Measurements from ENCODE around the gene POLQ. TPM values are rescaled to one million over a fixed set of nuclear protein-coding genes. Genes with fewer than 3 reads are reported as not detected.

POLQ gene
- total and polyA plus RNA-seq, 7 experiments from 2014 or later: 0.04 to 26.6 (median 0.24) TPM

DNA sequence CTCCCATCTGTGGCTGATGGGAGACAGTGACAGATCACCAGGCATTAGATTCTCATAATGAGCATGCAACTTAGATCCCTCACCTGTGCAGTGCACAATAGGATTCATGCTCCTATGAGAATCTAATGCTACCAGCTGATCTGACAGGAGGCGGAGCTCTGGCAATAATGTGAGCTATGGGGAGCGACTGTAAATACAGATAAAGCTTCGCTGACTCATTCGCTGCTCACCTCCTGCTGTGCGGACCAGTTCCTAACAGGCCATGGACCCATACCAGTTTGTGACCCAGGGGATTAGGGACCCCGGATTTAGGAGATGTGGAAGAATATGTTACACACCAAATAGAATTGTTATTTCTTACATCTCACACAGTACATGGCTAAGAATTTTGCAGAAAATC, 28.7 kb upstream of the POLQ start:
- no peak overlapping the region for H3K4me3 ChIP-seq (ENCODE audit: low read length)
- intact Hi-C loops (cut with micrococcal nuclease): no loop called here
- Mint-ChIP-seq H3K27ac (no peak overlapping the region), H3K9me3 (no peaks in the 10 kb centered on the region), H3K27me3 (peaks cover 0 to 9% (median 4%) of the 10 kb centered on the region in 5 donors), H3K36me3 (no peaks in the 10 kb centered on the region), H3K4me1 (no peaks in the 10 kb centered on the region), H3K4me3 (no peak overlapping the region)
- H3K4me1 ChIP-seq (ENCODE audit: control insufficient read depth in 2 of 2, insufficient read depth in 2 of 2, low read length in 2 of 2): no peaks in the 10 kb centered on the region
- H3K36me3 ChIP-seq (ENCODE audit: control insufficient read depth in 2 of 3, insufficient read depth in 3 of 3, low read length in 3 of 3): no peaks in the 10 kb centered on the region
- H3K9me3 ChIP-seq (ENCODE audit: control insufficient read depth in 2 of 3, low read length in 3 of 3): no peaks in the 10 kb centered on the region
- ATAC-seq (no peak), DNase-seq (no peak)
- no peak overlapping the region for H3K27ac ChIP-seq (ENCODE audit: low read depth, low read length)
- POLR2A ChIA-PET: no interaction called here
- H3K27me3 ChIP-seq (ENCODE audit: control insufficient read depth in 2 of 2, insufficient read depth in 2 of 2, low read length in 2 of 2): no peaks in the 10 kb centered on the region
- CTCF ChIA-PET: no interaction called here

DNA sequence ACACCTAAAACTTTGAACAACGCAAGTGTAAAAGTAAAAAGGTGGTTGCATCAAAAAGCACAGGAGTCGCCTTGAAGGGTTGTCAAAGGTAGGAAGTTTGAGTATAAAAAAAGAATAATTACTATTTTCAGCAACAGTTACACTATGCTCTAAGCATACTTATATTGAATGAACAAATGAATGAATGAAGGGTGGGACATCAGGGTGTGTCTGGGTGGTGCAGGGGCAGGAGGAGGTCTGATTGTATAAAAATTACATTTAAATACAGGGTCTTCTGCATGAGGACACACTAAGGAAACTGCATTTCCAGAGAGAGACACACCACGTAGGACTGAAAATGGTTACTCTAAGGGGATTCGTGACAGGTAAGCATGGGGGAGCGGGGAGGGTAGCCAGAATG, 21.9 kb upstream of the POLQ start, which contains the start of gene ARGFX:
Gene ARGFX, plus strand, starts transcription at position 301 of the 400 bp plus-strand sequence. CDS start 2,765 bp downstream, outside the sequence.
- no peak within 1 kb of the TSS for H3K4me3 Mint-ChIP-seq
- CTCF ChIA-PET: no interaction called here

DNA sequence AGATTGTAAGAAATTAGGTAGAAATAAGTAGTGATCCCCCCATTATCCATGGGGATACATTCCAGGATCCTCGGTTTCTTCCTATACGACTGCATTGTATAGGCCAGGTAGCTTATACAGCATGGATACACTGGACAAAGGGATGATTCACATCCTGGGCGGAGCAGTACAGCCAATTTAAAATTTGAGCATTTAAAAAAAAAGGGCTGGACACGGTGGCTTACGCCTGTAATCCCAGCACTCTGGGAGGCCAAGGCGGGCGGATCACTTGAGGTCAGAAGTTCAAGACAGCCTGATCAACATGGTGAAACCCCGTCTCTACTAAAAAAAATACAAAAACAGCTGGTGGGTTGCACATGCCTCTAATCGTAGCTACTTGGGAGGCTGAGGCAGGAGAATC, 21.0 kb upstream of the POLQ start:
- no peaks in the 10 kb centered on the region for H3K9me3 ChIP-seq (ENCODE audit: control insufficient read depth in 2 of 3, low read length in 3 of 3)
- DNase-seq (no peak), ATAC-seq (no peak)
- H3K27me3 Mint-ChIP-seq: peaks cover 0 to 12% (median 0%) of the 10 kb centered on the region in 5 donors
- no peak overlapping the region for H3K4me3 ChIP-seq (ENCODE audit: low read length)
- no peaks in the 10 kb centered on the region for H3K27me3 ChIP-seq (ENCODE audit: control insufficient read depth in 2 of 2, insufficient read depth in 2 of 2, low read length in 2 of 2)
- H3K9me3 Mint-ChIP-seq: no peaks in the 10 kb centered on the region
- H3K4me1 Mint-ChIP-seq: no peaks in the 10 kb centered on the region
- intact Hi-C loops (cut with micrococcal nuclease): no loop called here
- H3K36me3 ChIP-seq (ENCODE audit: control insufficient read depth in 2 of 3, insufficient read depth in 3 of 3, low read length in 3 of 3): no peaks in the 10 kb centered on the region
- no peak overlapping the region for H3K4me3 Mint-ChIP-seq
- no peaks in the 10 kb centered on the region for H3K36me3 Mint-ChIP-seq
- ChIA-PET POLR2A (no interaction called here), CTCF (no interaction called here)
- H3K4me1 ChIP-seq (ENCODE audit: control insufficient read depth in 2 of 2, insufficient read depth in 2 of 2, low read length in 2 of 2): no peaks in the 10 kb centered on the region
- H3K27ac Mint-ChIP-seq: no peak overlapping the region
- no peak overlapping the region for H3K27ac ChIP-seq (ENCODE audit: low read depth, low read length)

More for the DNA sequence above, 21.9 kb upstream of the POLQ start, which contains the start of gene ARGFX:
- H3K4me1 ChIP-seq (ENCODE audit: control insufficient read depth in 2 of 2, insufficient read depth in 2 of 2, low read length in 2 of 2): no peaks in the 10 kb centered on the region
- peaks cover 0 to 9% (median 2%) of the 10 kb centered on the region in 5 donors for H3K27me3 Mint-ChIP-seq
- POLR2A ChIA-PET: no interaction called here
- no peaks in the 10 kb centered on the region for H3K9me3 Mint-ChIP-seq
- no peak within 1 kb of the TSS for H3K27ac ChIP-seq (ENCODE audit: low read depth, low read length)
- H3K27me3 ChIP-seq (ENCODE audit: control insufficient read depth in 2 of 2, insufficient read depth in 2 of 2, low read length in 2 of 2): no peaks in the 10 kb centered on the region
- no peaks in the 10 kb centered on the region for H3K36me3 ChIP-seq (ENCODE audit: control insufficient read depth in 2 of 3, insufficient read depth in 3 of 3, low read length in 3 of 3)
- no peaks in the 10 kb centered on the region for H3K9me3 ChIP-seq (ENCODE audit: control insufficient read depth in 2 of 3, low read length in 3 of 3)
- H3K4me3 ChIP-seq (ENCODE audit: low read length): no peak within 1 kb of the TSS
- no peaks in the 10 kb centered on the region for H3K4me1 Mint-ChIP-seq
- no peak for DNase-seq
- intact Hi-C loops (cut with micrococcal nuclease): no loop called here
- ATAC-seq: no peak
- H3K27ac Mint-ChIP-seq: no peak within 1 kb of the TSS
- H3K36me3 Mint-ChIP-seq: no peaks in the 10 kb centered on the region

DNA sequence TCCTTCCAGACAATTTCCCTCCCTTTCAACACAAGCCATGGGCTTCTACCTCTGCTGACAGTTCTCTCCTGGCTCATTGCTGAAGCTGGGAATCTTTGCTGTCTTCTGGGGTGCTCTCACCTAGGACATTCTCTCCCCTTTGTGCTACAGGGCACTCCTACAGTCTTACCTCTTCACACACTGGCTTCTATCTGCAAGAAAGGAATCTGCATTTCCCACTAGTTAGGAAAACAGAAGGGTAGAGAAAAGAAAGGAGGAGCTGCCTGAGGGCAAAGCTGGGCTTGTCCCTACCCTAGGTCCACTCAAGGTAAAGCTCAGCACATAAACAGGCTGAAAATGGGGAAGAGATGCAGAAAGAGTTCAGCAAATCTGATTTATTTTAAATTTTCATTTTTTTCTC, 16.4 kb upstream of the POLQ start:
- no peak overlapping the region for H3K4me3 Mint-ChIP-seq
- DNase-seq: no peak
- no peaks in the 10 kb centered on the region for H3K4me1 ChIP-seq (ENCODE audit: control insufficient read depth in 2 of 2, insufficient read depth in 2 of 2, low read length in 2 of 2)
- H3K27me3 Mint-ChIP-seq: peaks cover 2 to 13% (median 5%) of the 10 kb centered on the region in 5 donors
- H3K4me1 Mint-ChIP-seq: no peaks in the 10 kb centered on the region
- no peak overlapping the region for H3K27ac ChIP-seq (ENCODE audit: low read depth, low read length)
- H3K9me3 ChIP-seq (ENCODE audit: control insufficient read depth in 2 of 3, low read length in 3 of 3): no peaks in the 10 kb centered on the region
- CTCF ChIA-PET: no interaction called here
- H3K36me3 ChIP-seq (ENCODE audit: control insufficient read depth in 2 of 3, insufficient read depth in 3 of 3, low read length in 3 of 3): no peaks in the 10 kb centered on the region
- intact Hi-C loops (cut with micrococcal nuclease): no loop called here
- ATAC-seq: no peak
- H3K4me3 ChIP-seq (ENCODE audit: low read length): no peak overlapping the region
- H3K27me3 ChIP-seq (ENCODE audit: control insufficient read depth in 2 of 2, insufficient read depth in 2 of 2, low read length in 2 of 2): no peaks in the 10 kb centered on the region
- no peak overlapping the region for H3K27ac Mint-ChIP-seq
- POLR2A ChIA-PET: no interaction called here
- no peaks in the 10 kb centered on the region for H3K36me3 Mint-ChIP-seq
- H3K9me3 Mint-ChIP-seq: no peaks in the 10 kb centered on the region

DNA sequence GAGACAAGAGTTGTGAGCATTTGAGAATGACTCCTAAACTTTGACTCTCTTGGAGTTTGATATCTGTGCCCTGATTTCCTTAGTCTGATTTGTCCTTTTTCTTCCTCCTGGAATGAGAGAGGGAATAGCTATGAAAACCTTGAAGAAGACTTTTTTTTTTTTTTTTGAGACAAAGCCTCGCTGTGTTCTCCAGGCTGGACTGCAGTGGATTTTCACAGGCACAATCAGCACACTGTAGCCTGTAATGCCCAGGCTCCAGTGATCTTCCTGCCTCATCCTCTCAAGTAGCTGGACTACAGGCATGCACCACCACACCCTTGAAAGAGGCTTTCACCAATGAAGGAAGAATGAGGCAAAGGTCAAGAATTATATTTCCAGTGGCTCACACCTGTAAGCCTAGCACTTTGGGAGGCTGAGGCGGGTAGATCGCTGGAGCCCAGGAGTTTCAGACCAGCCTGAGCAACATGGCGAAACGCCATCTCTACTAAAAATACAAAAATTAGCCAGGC, 11.7 kb upstream of the POLQ start:
- H3K4me3 ChIP-seq (ENCODE audit: low read length): no peak overlapping the region
- CTCF ChIA-PET: no interaction called here
- ATAC-seq (no peak), DNase-seq (no peak)
- no peaks in the 10 kb centered on the region for H3K27me3 ChIP-seq (ENCODE audit: control insufficient read depth in 2 of 2, insufficient read depth in 2 of 2, low read length in 2 of 2)
- H3K36me3 ChIP-seq (ENCODE audit: control insufficient read depth in 2 of 3, insufficient read depth in 3 of 3, low read length in 3 of 3): no peaks in the 10 kb centered on the region
- Mint-ChIP-seq H3K27ac (no peak overlapping the region), H3K9me3 (no peaks in the 10 kb centered on the region), H3K4me3 (no peak overlapping the region), H3K36me3 (no peaks in the 10 kb centered on the region), H3K4me1 (peaks cover 0 to 3% (median 0%) of the 10 kb centered on the region in 7 donors), H3K27me3 (peaks cover 2 to 18% (median 5%) of the 10 kb centered on the region in 5 donors)
- H3K9me3 ChIP-seq (ENCODE audit: control insufficient read depth in 2 of 3, low read length in 3 of 3): no peaks in the 10 kb centered on the region
- intact Hi-C loops (cut with micrococcal nuclease): no loop called here
- POLR2A ChIA-PET: no interaction called here
- H3K4me1 ChIP-seq (ENCODE audit: control insufficient read depth in 2 of 2, insufficient read depth in 2 of 2, low read length in 2 of 2): no peaks in the 10 kb centered on the region
- no peak overlapping the region for H3K27ac ChIP-seq (ENCODE audit: low read depth, low read length)

DNA sequence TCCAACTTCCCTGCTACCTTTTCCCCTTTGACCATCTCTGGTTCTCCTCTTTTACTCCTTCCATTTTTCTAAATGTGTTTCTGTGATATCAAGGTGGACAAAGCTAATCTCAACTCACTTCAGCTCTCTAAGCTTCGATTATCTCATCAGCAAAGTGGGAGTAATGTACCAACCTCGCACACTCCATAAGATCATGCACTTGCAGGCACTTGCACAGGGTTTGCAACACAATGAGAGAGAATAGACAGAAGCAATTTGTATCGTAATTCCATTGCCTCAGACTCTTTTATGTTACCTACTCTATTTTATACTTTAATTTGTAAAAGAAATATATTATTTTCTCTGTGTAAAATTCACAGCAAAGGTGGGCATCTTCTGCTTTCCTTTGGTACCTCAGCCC, 7.0 kb upstream of the POLQ start:
- H3K4me3 Mint-ChIP-seq: no peak overlapping the region
- CTCF ChIA-PET: no interaction called here

DNA sequence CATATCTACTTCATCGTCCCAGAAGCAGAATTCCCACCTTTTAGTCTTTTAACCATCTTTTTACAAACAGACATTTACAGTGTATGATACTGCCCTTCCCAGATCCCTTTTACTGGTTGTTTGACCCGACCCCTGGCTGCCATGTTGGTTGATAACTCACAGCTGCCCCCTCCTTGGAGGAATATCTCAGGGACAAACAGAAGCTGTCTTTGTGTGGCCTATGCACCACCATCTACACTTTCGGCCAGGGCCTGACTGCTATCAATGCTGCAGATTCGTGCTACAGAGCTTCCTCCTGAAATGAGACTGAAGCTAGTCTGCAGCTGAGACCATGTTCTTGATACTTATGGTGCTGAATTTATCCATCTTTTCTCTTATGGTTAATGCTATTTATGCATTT, 6.6 kb upstream of the POLQ start:
- ATAC-seq (no peak), DNase-seq (no peak)
- Mint-ChIP-seq H3K27me3 (peaks cover 0 to 12% (median 0%) of the 10 kb centered on the region in 5 donors), H3K4me3 (no peak overlapping the region), H3K9me3 (no peaks in the 10 kb centered on the region), H3K27ac (no peak overlapping the region), H3K36me3 (peaks cover 0 to 1% (median 0%) of the 10 kb centered on the region in 5 donors), H3K4me1 (peaks cover 0 to 11% (median 0%) of the 10 kb centered on the region in 7 donors)
- CTCF ChIA-PET: no interaction called here
- Histone ChIP-seq H3K27me3 (ENCODE audit: control insufficient read depth in 2 of 2, insufficient read depth in 2 of 2, low read length in 2 of 2) (no peaks in the 10 kb centered on the region), H3K27ac (ENCODE audit: low read depth, low read length) (no peak overlapping the region), H3K36me3 (ENCODE audit: control insufficient read depth in 2 of 3, insufficient read depth in 3 of 3, low read length in 3 of 3) (no peaks in the 10 kb centered on the region), H3K4me3 (ENCODE audit: low read length) (no peak overlapping the region), H3K4me1 (ENCODE audit: control insufficient read depth in 2 of 2, insufficient read depth in 2 of 2, low read length in 2 of 2) (no peaks in the 10 kb centered on the region), H3K9me3 (ENCODE audit: control insufficient read depth in 2 of 3, low read length in 3 of 3) (no peaks in the 10 kb centered on the region)
- intact Hi-C loops (cut with micrococcal nuclease): no loop called here
- POLR2A ChIA-PET: no interaction called here

More for the DNA sequence above, 7.0 kb upstream of the POLQ start:
- Mint-ChIP-seq H3K27me3 (peaks cover 0 to 15% (median 0%) of the 10 kb centered on the region in 5 donors), H3K36me3 (peaks cover 0 to 1% (median 0%) of the 10 kb centered on the region in 5 donors), H3K27ac (no peak overlapping the region), H3K4me1 (peaks cover 0 to 11% (median 0%) of the 10 kb centered on the region in 7 donors), H3K9me3 (no peaks in the 10 kb centered on the region)
- intact Hi-C loops (cut with micrococcal nuclease): no loop called here
- no peaks in the 10 kb centered on the region for H3K4me1 ChIP-seq (ENCODE audit: control insufficient read depth in 2 of 2, insufficient read depth in 2 of 2, low read length in 2 of 2)
- no peaks in the 10 kb centered on the region for H3K27me3 ChIP-seq (ENCODE audit: control insufficient read depth in 2 of 2, insufficient read depth in 2 of 2, low read length in 2 of 2)
- H3K36me3 ChIP-seq (ENCODE audit: control insufficient read depth in 2 of 3, insufficient read depth in 3 of 3, low read length in 3 of 3): no peaks in the 10 kb centered on the region
- POLR2A ChIA-PET: no interaction called here
- H3K27ac ChIP-seq (ENCODE audit: low read depth, low read length): no peak overlapping the region
- DNase-seq (no peak), ATAC-seq (no peak)
- no peaks in the 10 kb centered on the region for H3K9me3 ChIP-seq (ENCODE audit: control insufficient read depth in 2 of 3, low read length in 3 of 3)
- H3K4me3 ChIP-seq (ENCODE audit: low read length): no peak overlapping the region

Data from naive thymus-derived CD4-positive, alpha-beta T cell (primary cell).